CD14-positive monocyte (primary cell): ENCODE results near the gene PLA2G12A. TPM values are rescaled to one million over a fixed set of nuclear protein-coding genes. Genes with fewer than 3 reads are reported as not detected.
"Not testable (repeated sequence)": the region's sequence is repeated elsewhere in the genome, so short reads cannot be mapped to it uniquely, and the experiment has no call there.

Source experiments
- DNase-seq, 3 donors: peaks; one replicate each; pipeline ENCODE4 v3.0.0-alpha.2; 2011 to 2022
- H2AFZ ChIP-seq: 2 replicates; pipeline ENCODE4 v1.6.0; 2012; ENCODE audit warnings: mild to moderate bottlenecking, low read depth, low read length, inconsistent platforms; ENCODE audit not compliant: insufficient read depth, poor library complexity, severe bottlenecking
- H3K27ac ChIP-seq, 2 donors: 1 replicate in 1 of 2; 2 replicates in 1 of 2; pipeline ENCODE4 v1.5.1; 2012 to 2013; ENCODE audit warnings: low read length in 2 of 2, control low read depth in 1 of 2, inconsistent platforms in 1 of 2, low read depth in 1 of 2, mild to moderate bottlenecking in 1 of 2
- H3K27me3 ChIP-seq, 2 donors: one replicate each; pipeline versions ENCODE4 v1.6.0 to v1.6.1; 2011 to 2013; ENCODE audit warnings: low read length in 2 of 2; ENCODE audit not compliant: control insufficient read depth in 2 of 2, insufficient read depth in 2 of 2
- H3K36me3 ChIP-seq, 2 donors: replicated peaks in 1 of 2; 1 replicate in 1 of 2; 2 replicates in 1 of 2; pipeline versions ENCODE4 v1.5.1 to v1.6.1; 2012 to 2013; ENCODE audit warnings: low read length in 2 of 2, control low read depth in 1 of 2, inconsistent platforms in 1 of 2, mild to moderate bottlenecking in 1 of 2; ENCODE audit not compliant: insufficient read depth in 2 of 2, control insufficient read depth in 1 of 2
- H3K4me1 ChIP-seq, 2 donors: 1 replicate in 1 of 2; 2 replicates in 1 of 2; pipeline versions ENCODE4 v1.5.1 to v1.6.1; 2012 to 2013; ENCODE audit warnings: low read length in 2 of 2, control low read depth in 1 of 2, inconsistent platforms in 1 of 2, mild to moderate bottlenecking in 1 of 2, moderate library complexity in 1 of 2; ENCODE audit not compliant: insufficient read depth in 2 of 2, control insufficient read depth in 1 of 2
- H3K4me2 ChIP-seq: replicated peaks from 2 replicates; pipeline ENCODE3; 2012; ENCODE audit warnings: low read length, moderate library complexity, mild to moderate bottlenecking; ENCODE audit not compliant: poor library complexity, severe bottlenecking; ENCODE audit errors: extremely low read depth
- H3K4me3 ChIP-seq, 3 experiments: fragments of 200-600 bp in 1 of 3; sonication (generic) in 1 of 3; replicated peaks in 1 of 3; 1 replicate in 2 of 3; 2 replicates in 1 of 3; pipeline ENCODE4 v1.5.1; 2011 to 2013; ENCODE audit warnings: low read length in 3 of 3, mild to moderate bottlenecking in 3 of 3, control low read depth in 2 of 3, low read depth in 2 of 3, inconsistent platforms in 1 of 3, moderate library complexity in 1 of 3
- H3K79me2 ChIP-seq: 2 replicates; pipeline ENCODE4 v1.6.0; 2012; ENCODE audit warnings: mild to moderate bottlenecking, control low read depth, inconsistent platforms, low read length, moderate library complexity; ENCODE audit not compliant: insufficient read depth
- H3K9ac ChIP-seq: 2 replicates; pipeline ENCODE4 v1.6.0; 2017; ENCODE audit warnings: low read length, mild to moderate bottlenecking; ENCODE audit not compliant: insufficient read depth, poor library complexity, severe bottlenecking
- H3K9me3 ChIP-seq, 2 donors: replicated peaks in 1 of 2; 1 replicate in 1 of 2; 2 replicates in 1 of 2; pipeline versions ENCODE4 v1.5.1 to v1.6.1; 2012 to 2013; ENCODE audit warnings: low read length in 2 of 2, control low read depth in 1 of 2; ENCODE audit not compliant: control insufficient read depth in 1 of 2, insufficient read depth in 1 of 2
- H4K20me1 ChIP-seq: 2 replicates; pipeline ENCODE4 v1.6.0; 2012; ENCODE audit warnings: mild to moderate bottlenecking, low read length, control low read depth, moderate library complexity; ENCODE audit not compliant: insufficient read depth
- H3K27ac Mint-ChIP-seq, 7 donors: one replicate each; pipeline ENCODE4 v1.8.0; 2020; ENCODE audit warnings: mild to moderate bottlenecking in 7 of 7, mixed read lengths in 7 of 7, moderate library complexity in 6 of 7, inconsistent platforms in 2 of 7
- H3K27me3 Mint-ChIP-seq, 3 donors: one replicate each; pipeline ENCODE4 v1.8.0; 2021 to 2022; ENCODE audit warnings: low read depth in 3 of 3, mild to moderate bottlenecking in 3 of 3, mixed read lengths in 3 of 3, moderate library complexity in 3 of 3, inconsistent platforms in 1 of 3
- H3K36me3 Mint-ChIP-seq, 2 donors: one replicate each; pipeline ENCODE4 v1.8.0; 2020; ENCODE audit warnings: mixed read lengths in 2 of 2, inconsistent platforms in 1 of 2, mild to moderate bottlenecking in 1 of 2
- H3K4me1 Mint-ChIP-seq: one replicate; pipeline ENCODE4 v1.8.0; 2020; ENCODE audit warnings: mild to moderate bottlenecking, mixed read lengths
- H3K4me3 Mint-ChIP-seq, 2 donors: one replicate each; pipeline ENCODE4 v1.8.0; 2020; ENCODE audit warnings: mild to moderate bottlenecking in 2 of 2, mixed read lengths in 2 of 2, moderate library complexity in 1 of 2
- H3K9me3 Mint-ChIP-seq, 7 donors: one replicate each; pipeline ENCODE4 v1.8.0; 2020 to 2022; ENCODE audit warnings: mixed read lengths in 7 of 7, mild to moderate bottlenecking in 6 of 7, moderate library complexity in 6 of 7, inconsistent platforms in 2 of 7
- CTCF ChIP-seq: fragments of 200-600 bp; IDR thresholded peaks from one replicate; pipeline ENCODE4 v1.8.0; 2022; ENCODE audit warnings: antibody characterized with exemption, mild to moderate bottlenecking
- WGBS: methylation state at CpG from one replicate; pipeline ENCODE4 v1.1.5; 2013; ENCODE audit warnings: missing lambda C conversion rate; ENCODE audit not compliant: insufficient coverage; 5-methylcytosine and 5-hydroxymethylcytosine counted together
- intact Hi-C, 2 donors: fragments of 100-400 bp; cut with micrococcal nuclease; formaldehyde crosslinking; loops; one replicate each; pipeline versions ENCODE4 v1.15.0 to v1.15.1; 2023
- polyA plus RNA-seq, 3 donors: library from polyadenylated mRNA; depleted of rRNA in 1 of 3; unstranded in 2 of 3; stranded (reverse) in 1 of 3; fragments of 300-500 nt in 2 of 3; fragments of >200 nt in 1 of 3; fragmentation: Illumina TruSeq in 2 of 3; gene quantifications; 1 replicate in 2 of 3; 2 replicates in 1 of 3; pipeline ENCODE4 v1.2.3, GENCODE V29; 2012 to 2021

PLA2G12A gene
- polyA plus RNA-seq, 3 donors, result 1.8 to 16.2 (median 15.1) TPM

GRCh38 chr4:109678472-109678871 lies 51.4 kb downstream of the PLA2G12A start:
- H3K4me3 Mint-ChIP-seq, H3K27me3 ChIP-seq, H3K4me3 ChIP-seq, H3K27ac Mint-ChIP-seq, H3K9me3 ChIP-seq, H2AFZ ChIP-seq, H3K4me1 ChIP-seq, DNase-seq, H3K79me2 ChIP-seq, H3K9ac ChIP-seq, H3K4me1 Mint-ChIP-seq, H4K20me1 ChIP-seq, H3K27me3 Mint-ChIP-seq, H3K27ac ChIP-seq, intact Hi-C loops, H3K4me2 ChIP-seq: not testable (repeated sequence)
- peaks cover 2 to 41% of the 10 kb centered on the region in 2 donors for H3K36me3 ChIP-seq
- H3K9me3 Mint-ChIP-seq, result peaks cover 4 to 11% (median 8%) of the 10 kb centered on the region in 7 donors
- WGBS, result 97% methylated on average over 24 of the region's 28 CpGs
- peaks cover 44 to 54% of the 10 kb centered on the region in 2 donors for H3K36me3 Mint-ChIP-seq

- no peak overlapping the region for H3K27ac ChIP-seq
- H4K20me1 ChIP-seq, result peaks cover 4% of the 10 kb centered on the region
- H3K36me3 ChIP-seq, result peaks cover 2 to 41% of the 10 kb centered on the region in 2 donors
- H3K27me3 ChIP-seq, result no peaks in the 10 kb centered on the region
- H3K9me3 ChIP-seq, result peaks cover 4 to 7% of the 10 kb centered on the region in 2 donors
- no peak overlapping the region for H2AFZ ChIP-seq
- H3K27ac Mint-ChIP-seq, result no peak overlapping the region
- H3K4me3 Mint-ChIP-seq, result no peak overlapping the region
- intact Hi-C loops, result no loop called here
- H3K9ac ChIP-seq, result no peak overlapping the region
- H3K4me1 Mint-ChIP-seq, result no peaks in the 10 kb centered on the region
- H3K4me2 ChIP-seq, result no peak overlapping the region
- no peak for TF ChIP-seq CTCF
- no peak overlapping the region for H3K4me3 ChIP-seq
- no peaks in the 10 kb centered on the region for H3K79me2 ChIP-seq
- no CpG with 5 or more reads among the region's 1 CpG for WGBS
- peaks cover 0 to 4% (median 1%) of the 10 kb centered on the region in 3 donors for H3K27me3 Mint-ChIP-seq
- peaks cover 4 to 11% (median 8%) of the 10 kb centered on the region in 7 donors for H3K9me3 Mint-ChIP-seq
- no peak for DNase-seq
- H3K36me3 Mint-ChIP-seq, result peaks cover 44 to 55% of the 10 kb centered on the region in 2 donors
- no peaks in the 10 kb centered on the region for H3K4me1 ChIP-seq
Observed at GRCh38 chr4:109676886-109677285, 53.0 kb downstream of the PLA2G12A start.
